Measurements from ENCODE around the gene RNF19B.

- no peak for TF ChIP-seq ZBTB40 (IDR thresholded peaks at IDR 0.05)
- TF ChIP-seq ZBTB40 (CRISPR knock-in tag; IDR thresholded peaks at IDR 0.05): no peak
- TF ChIP-seq NFRKB (IDR thresholded peaks at IDR 0.05): no peak
- TF ChIP-seq MBD4 (IDR thresholded peaks at IDR 0.05; ENCODE audit: borderline replicate concordance, low read length): no peak
- TF ChIP-seq ZEB1 (IDR thresholded peaks at IDR 0.05; ENCODE audit: insufficient replicate concordance, low read depth): no peak
- no peak for TF ChIP-seq NFE2L1 (CRISPR knock-in tag; IDR thresholded peaks at IDR 0.05; ENCODE audit: borderline replicate concordance)
- no peak for TF ChIP-seq RAD21 (CRISPR knock-in tag; IDR thresholded peaks at IDR 0.05)
- no peak for TF ChIP-seq DRAP1 (CRISPR knock-in tag; IDR thresholded peaks at IDR 0.05)
- no peak for TF ChIP-seq SMC3 (IDR thresholded peaks at IDR 0.05; ENCODE audit: low read length)
- TF ChIP-seq MYPOP (CRISPR knock-in tag; IDR thresholded peaks at IDR 0.05): no peak
- TF ChIP-seq ZNF280B (CRISPR knock-in tag; IDR thresholded peaks at IDR 0.05; ENCODE audit: borderline replicate concordance): no peak
- no peak for TF ChIP-seq ZNF615 (CRISPR knock-in tag; IDR thresholded peaks at IDR 0.05; ENCODE audit: borderline replicate concordance)
- no peak for TF ChIP-seq ZFP37 (CRISPR knock-in tag; IDR thresholded peaks at IDR 0.05; ENCODE audit: borderline replicate concordance)
Observed at GRCh38 chr1:32946413-32946812, 18.2 kb downstream of the RNF19B start.
